Uterus (tissue), 2 donors: ENCODE data around the gene STKLD1.

ENCODE experiments used
- CTCF ChIP-seq, 4 experiments: fragments of 200-600 bp in 2 of 4; fragments of 450-650 bp in 2 of 4; sonication (generic) in 2 of 4; IDR thresholded peaks; one replicate each; pipeline ENCODE4 v1.5.1; 2016 to 2019; ENCODE audit warnings: antibody characterized with exemption in 4 of 4, mild to moderate bottlenecking in 2 of 4, moderate library complexity in 1 of 4
- POLR2A ChIP-seq, 2 donors: fragments of 450-650 bp; IDR thresholded peaks; one replicate each; pipeline ENCODE4 v1.6.1; 2016; ENCODE audit warnings: antibody characterized with exemption in 2 of 2, mild to moderate bottlenecking in 1 of 2, moderate library complexity in 1 of 2

GRCh38 chr9:133397370-133397769, 21.2 kb downstream of the STKLD1 start:
- TF ChIP-seq POLR2A (IDR thresholded peaks at IDR 0.05) = no peak
- TF ChIP-seq CTCF (IDR thresholded peaks at IDR 0.05) = no peak
